ENCODE results near the gene ARHGDIB.

Gene ARHGDIB

DNA sequence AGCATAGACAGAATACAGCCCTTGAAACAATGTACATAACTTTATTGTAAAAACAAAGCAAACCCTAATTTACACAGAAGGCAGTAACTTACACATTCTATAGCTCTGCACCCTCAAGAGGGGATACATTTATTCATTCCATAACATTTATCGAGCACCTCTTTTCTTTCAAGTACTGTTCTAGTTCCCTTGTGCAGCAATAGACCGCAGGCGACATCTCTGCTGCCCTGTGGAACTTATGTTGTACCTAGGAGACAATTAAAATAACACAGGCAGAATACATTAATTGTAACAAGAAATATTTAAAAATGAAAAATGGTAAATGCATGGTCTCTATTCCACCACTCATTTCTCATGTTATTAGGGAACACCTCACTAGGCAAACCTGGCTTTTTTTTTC is 1.4 kb upstream of the ARHGDIB start:
- TF ChIP-seq MAX (IDR thresholded peaks at IDR 0.05) = no peak
- no peak for TF ChIP-seq RAD21 (IDR thresholded peaks at IDR 0.05; ENCODE audit: low read depth)
- TF ChIP-seq TAF1 (IDR thresholded peaks at IDR 0.05; ENCODE audit: low read depth) = no peak
- no peak for TF ChIP-seq YY1 (IDR thresholded peaks at IDR 0.05; ENCODE audit: low read depth)
- no peak for TF ChIP-seq ZBTB7A (IDR thresholded peaks at IDR 0.05; ENCODE audit: low read depth)
- TF ChIP-seq EP300 (IDR thresholded peaks at IDR 0.05; ENCODE audit: borderline replicate concordance) = no peak
- TF ChIP-seq USF1 (IDR thresholded peaks at IDR 0.05) = no peak
- no peak for TF ChIP-seq TCF12 (IDR thresholded peaks at IDR 0.05; ENCODE audit: low read depth)
- TF ChIP-seq CEBPB (IDR thresholded peaks at IDR 0.05) = no peak
- TF ChIP-seq EGR1 (IDR thresholded peaks at IDR 0.05) = no peak
- no peak for TF ChIP-seq NFIC (IDR thresholded peaks at IDR 0.05)
- TF ChIP-seq CREB1 (IDR thresholded peaks at IDR 0.05; ENCODE audit: low read depth) = no peak
- TF ChIP-seq REST (IDR thresholded peaks at IDR 0.05; ENCODE audit: low read depth) = no peak
- no peak for TF ChIP-seq FOXM1 (IDR thresholded peaks at IDR 0.05; ENCODE audit: borderline replicate concordance, low read depth)
- no peak for TF ChIP-seq TEAD4 (IDR thresholded peaks at IDR 0.05)

DNA sequence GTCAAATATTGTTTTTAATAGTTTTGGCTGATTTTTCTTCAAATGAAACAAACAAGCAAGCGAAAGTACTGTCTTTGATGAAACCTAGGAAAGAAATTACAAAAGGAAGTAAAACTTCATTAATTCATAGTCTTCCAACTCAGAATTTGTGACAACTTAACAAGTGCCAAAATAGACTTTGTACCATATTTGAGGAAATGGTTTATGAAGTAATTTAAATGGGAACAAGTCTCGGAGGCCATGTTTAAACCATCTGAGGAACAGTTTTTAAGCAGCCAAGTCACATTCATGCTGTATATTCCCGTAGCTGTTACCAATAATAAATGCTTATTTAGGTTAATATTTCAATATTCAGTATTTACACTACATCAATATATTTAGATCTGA is 745 bp upstream of the ARHGDIB start:
- TF ChIP-seq USF1 (IDR thresholded peaks at IDR 0.05) (no peak), TEAD4 (IDR thresholded peaks at IDR 0.05) (no peak), TAF1 (IDR thresholded peaks at IDR 0.05; ENCODE audit: low read depth) (no peak), CREB1 (IDR thresholded peaks at IDR 0.05; ENCODE audit: low read depth) (no peak), CEBPB (IDR thresholded peaks at IDR 0.05) (no peak), EP300 (IDR thresholded peaks at IDR 0.05; ENCODE audit: borderline replicate concordance) (no peak), REST (IDR thresholded peaks at IDR 0.05; ENCODE audit: low read depth) (no peak), RAD21 (IDR thresholded peaks at IDR 0.05; ENCODE audit: low read depth) (no peak), FOXM1 (IDR thresholded peaks at IDR 0.05; ENCODE audit: borderline replicate concordance, low read depth) (no peak), YY1 (IDR thresholded peaks at IDR 0.05; ENCODE audit: low read depth) (no peak), EGR1 (IDR thresholded peaks at IDR 0.05) (no peak), ZBTB7A (IDR thresholded peaks at IDR 0.05; ENCODE audit: low read depth) (no peak), MAX (IDR thresholded peaks at IDR 0.05) (no peak), NFIC (IDR thresholded peaks at IDR 0.05) (no peak), TCF12 (IDR thresholded peaks at IDR 0.05; ENCODE audit: low read depth) (no peak)

GRCh38 chr12:14960548-14961465 is 594 bp downstream of the ARHGDIB start:
- TF ChIP-seq FOXM1 (IDR thresholded peaks at IDR 0.05; ENCODE audit: borderline replicate concordance, low read depth) (no peak), TEAD4 (IDR thresholded peaks at IDR 0.05) (peak; percentile 36; the same call in 1 of the 2 replicates)

- TF ChIP-seq MAX (IDR thresholded peaks at IDR 0.05) (no peak), ZBTB7A (IDR thresholded peaks at IDR 0.05; ENCODE audit: low read depth) (no peak), REST (IDR thresholded peaks at IDR 0.05; ENCODE audit: low read depth) (no peak), CEBPB (IDR thresholded peaks at IDR 0.05) (no peak), YY1 (IDR thresholded peaks at IDR 0.05; ENCODE audit: low read depth) (no peak), CREB1 (IDR thresholded peaks at IDR 0.05; ENCODE audit: low read depth) (no peak), FOXM1 (IDR thresholded peaks at IDR 0.05; ENCODE audit: borderline replicate concordance, low read depth) (no peak), TEAD4 (IDR thresholded peaks at IDR 0.05) (no peak)
Observed at GRCh38 chr12:14959916-14960496, 1.4 kb downstream of the ARHGDIB start.

Data from Ishikawa (cell line).